ENCODE results near the gene FLNB. TPM values are rescaled to one million over a fixed set of nuclear protein-coding genes. Genes with fewer than 3 reads are reported as not detected.

FLNB gene
- total RNA-seq, 1 experiment from 2014 or later, result 315 TPM

DNA sequence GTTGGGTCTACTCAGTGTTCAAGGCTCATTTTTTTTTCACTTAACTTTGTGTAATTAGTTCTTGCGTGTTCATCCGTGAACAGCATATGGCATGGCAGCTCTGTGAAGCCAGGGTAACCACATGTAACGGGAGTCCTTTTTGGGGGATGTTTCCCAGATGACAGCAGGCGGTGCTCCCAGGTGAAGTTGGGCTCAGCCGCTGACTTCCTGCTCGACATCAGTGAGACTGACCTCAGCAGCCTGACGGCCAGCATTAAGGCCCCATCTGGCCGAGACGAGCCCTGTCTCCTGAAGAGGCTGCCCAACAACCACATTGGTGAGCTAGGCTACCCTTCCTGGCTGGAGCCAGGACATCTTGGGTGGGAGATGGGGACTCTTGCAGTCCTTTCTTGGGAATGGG lies 139.8 kb downstream of the FLNB start:
- H3K4me3 Mint-ChIP-seq (ENCODE audit: unreplicated experiment), result no peak overlapping the region
- Histone ChIP-seq H3K4me1 (peaks cover 18% of the 10 kb centered on the region), H3K9me3 (no peaks in the 10 kb centered on the region), H3K36me3 (ENCODE audit: control insufficient read depth, insufficient read depth, low read length) (peaks cover 13% of the 10 kb centered on the region), H3K27me3 (replicated peaks; ENCODE audit: control insufficient read depth, insufficient read depth, low read length) (no peaks in the 10 kb centered on the region), H3K4me3 (ENCODE audit: low read depth, low read length) (no peak overlapping the region)
- ChIA-PET CTCF (no interaction called here), POLR2A (interaction anchor here (0.5 kb wide), 1 partner anchor 223 kb away, joined by 3 read pairs; no protein-coding TSS in a partner anchor)
- H3K4me1 Mint-ChIP-seq (ENCODE audit: low read depth, unreplicated experiment), result peaks cover 9% of the 10 kb centered on the region
- H3K36me3 Mint-ChIP-seq (ENCODE audit: insufficient read depth, unreplicated experiment), result peaks cover 100% of the 10 kb centered on the region
- no peaks in the 10 kb centered on the region for H3K27me3 Mint-ChIP-seq (ENCODE audit: insufficient read depth, unreplicated experiment)
- DNase-seq, result no peak
- TF ChIP-seq, protein P1, sequence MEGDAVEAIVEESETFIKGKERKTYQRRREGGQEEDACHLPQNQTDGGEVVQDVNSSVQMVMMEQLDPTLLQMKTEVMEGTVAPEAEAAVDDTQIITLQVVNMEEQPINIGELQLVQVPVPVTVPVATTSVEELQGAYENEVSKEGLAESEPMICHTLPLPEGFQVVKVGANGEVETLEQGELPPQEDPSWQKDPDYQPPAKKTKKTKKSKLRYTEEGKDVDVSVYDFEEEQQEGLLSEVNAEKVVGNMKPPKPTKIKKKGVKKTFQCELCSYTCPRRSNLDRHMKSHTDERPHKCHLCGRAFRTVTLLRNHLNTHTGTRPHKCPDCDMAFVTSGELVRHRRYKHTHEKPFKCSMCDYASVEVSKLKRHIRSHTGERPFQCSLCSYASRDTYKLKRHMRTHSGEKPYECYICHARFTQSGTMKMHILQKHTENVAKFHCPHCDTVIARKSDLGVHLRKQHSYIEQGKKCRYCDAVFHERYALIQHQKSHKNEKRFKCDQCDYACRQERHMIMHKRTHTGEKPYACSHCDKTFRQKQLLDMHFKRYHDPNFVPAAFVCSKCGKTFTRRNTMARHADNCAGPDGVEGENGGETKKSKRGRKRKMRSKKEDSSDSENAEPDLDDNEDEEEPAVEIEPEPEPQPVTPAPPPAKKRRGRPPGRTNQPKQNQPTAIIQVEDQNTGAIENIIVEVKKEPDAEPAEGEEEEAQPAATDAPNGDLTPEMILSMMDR (IDR thresholded peaks at IDR 0.05; ENCODE audit: insufficient read depth in 1 of 2, low read depth in 1 of 2, low read length in 1 of 2, severe bottlenecking in 1 of 2, unreplicated experiment in 1 of 2), result no peak
- intact Hi-C loops (cut with micrococcal nuclease; ENCODE audit: unreplicated experiment), result no loop called here
- no peak overlapping the region for H3K27ac Mint-ChIP-seq (ENCODE audit: unreplicated experiment)
- BruUV-seq (replicated peaks), result no TSS peak
- no peaks in the 10 kb centered on the region for H3K9me3 Mint-ChIP-seq (ENCODE audit: unreplicated experiment)

DNA sequence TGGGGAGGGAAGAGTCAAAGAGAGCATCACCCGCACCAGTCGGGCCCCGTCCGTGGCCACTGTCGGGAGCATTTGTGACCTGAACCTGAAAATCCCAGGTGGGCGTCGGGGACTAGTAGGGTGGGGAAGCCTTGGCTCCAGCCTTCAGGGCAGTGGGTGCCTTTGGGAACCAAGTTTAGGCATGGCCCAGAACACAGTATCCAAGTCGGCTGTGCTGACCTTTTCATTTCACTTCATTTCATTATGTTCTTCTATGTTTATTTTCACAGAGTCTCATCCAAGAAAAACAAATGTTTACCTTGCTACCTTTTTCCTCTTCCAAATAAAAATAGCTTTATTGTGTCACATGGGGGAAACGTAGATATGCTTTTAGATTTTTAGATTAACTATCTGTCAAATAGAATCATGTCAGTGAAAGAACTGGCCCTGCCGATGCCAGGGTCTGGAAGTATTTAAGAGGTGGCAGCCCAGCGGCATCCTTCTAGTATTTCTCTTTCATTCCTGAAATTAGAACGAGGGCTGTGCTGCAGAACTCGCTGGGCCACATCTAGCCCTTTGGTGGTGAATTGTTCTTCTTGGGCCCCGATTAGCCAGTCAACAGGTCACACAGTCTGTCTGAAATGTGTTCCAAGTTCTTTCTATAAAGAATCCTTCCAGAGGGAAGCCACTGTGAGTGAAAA lies 142.0 kb downstream of the FLNB start:
- ChIA-PET CTCF (no interaction called here), POLR2A (no interaction called here)
- Histone ChIP-seq H3K4me1 (no peaks in the 10 kb centered on the region), H3K27me3 (replicated peaks; ENCODE audit: control insufficient read depth, insufficient read depth, low read length) (no peaks in the 10 kb centered on the region), H3K36me3 (ENCODE audit: control insufficient read depth, insufficient read depth, low read length) (peaks cover 13% of the 10 kb centered on the region), H3K9me3 (no peaks in the 10 kb centered on the region), H3K4me3 (ENCODE audit: low read depth, low read length) (no peak overlapping the region)
- peaks cover 7% of the 10 kb centered on the region for H3K4me1 Mint-ChIP-seq (ENCODE audit: low read depth, unreplicated experiment)
- no peaks in the 10 kb centered on the region for H3K9me3 Mint-ChIP-seq (ENCODE audit: unreplicated experiment)
- no TSS peak for BruUV-seq (replicated peaks)
- no peak overlapping the region for H3K4me3 Mint-ChIP-seq (ENCODE audit: unreplicated experiment)
- TF ChIP-seq, protein P1 (IDR thresholded peaks at IDR 0.05; ENCODE audit: insufficient read depth in 1 of 2, low read depth in 1 of 2, low read length in 1 of 2, severe bottlenecking in 1 of 2, unreplicated experiment in 1 of 2), result no peak
- DNase-seq, result no peak
- H3K27ac Mint-ChIP-seq (ENCODE audit: unreplicated experiment), result no peak overlapping the region
- intact Hi-C loops (cut with micrococcal nuclease; ENCODE audit: unreplicated experiment), result no loop called here
- peaks cover 100% of the 10 kb centered on the region for H3K36me3 Mint-ChIP-seq (ENCODE audit: insufficient read depth, unreplicated experiment)
- H3K27me3 Mint-ChIP-seq (ENCODE audit: insufficient read depth, unreplicated experiment), result no peaks in the 10 kb centered on the region

DNA sequence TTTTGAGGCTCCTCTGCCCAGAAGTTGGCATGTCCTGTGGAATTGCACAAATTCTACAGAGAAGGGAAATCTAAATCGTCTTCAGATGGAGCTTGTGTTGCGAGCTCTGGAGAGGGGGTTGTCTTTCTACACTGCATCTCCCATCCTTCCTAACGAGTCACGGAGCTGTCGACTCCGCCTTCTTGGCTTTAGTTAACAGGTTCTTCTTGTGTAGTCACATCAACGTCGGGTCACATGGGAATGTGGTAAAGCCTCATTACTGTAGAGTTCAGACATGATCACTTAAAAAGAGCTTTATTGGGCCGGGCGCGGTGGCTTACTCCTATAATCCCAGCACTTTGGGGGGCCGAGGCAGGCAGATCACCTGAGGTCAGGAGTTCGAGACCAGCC lies 142.6 kb downstream of the FLNB start:
- peaks cover 100% of the 10 kb centered on the region for H3K36me3 Mint-ChIP-seq (ENCODE audit: insufficient read depth, unreplicated experiment)
- no peak for DNase-seq
- CTCF ChIA-PET, result no interaction called here
- H3K27ac Mint-ChIP-seq (ENCODE audit: unreplicated experiment), result no peak overlapping the region
- no peaks in the 10 kb centered on the region for H3K9me3 ChIP-seq
- no peaks in the 10 kb centered on the region for H3K27me3 Mint-ChIP-seq (ENCODE audit: insufficient read depth, unreplicated experiment)
- H3K4me3 Mint-ChIP-seq (ENCODE audit: unreplicated experiment), result no peak overlapping the region
- no peak overlapping the region for H3K4me3 ChIP-seq (ENCODE audit: low read depth, low read length)
- peaks cover 7% of the 10 kb centered on the region for H3K4me1 Mint-ChIP-seq (ENCODE audit: low read depth, unreplicated experiment)
- intact Hi-C loops (cut with micrococcal nuclease; ENCODE audit: unreplicated experiment), result no loop called here
- no peaks in the 10 kb centered on the region for H3K4me1 ChIP-seq
- peaks cover 10% of the 10 kb centered on the region for H3K36me3 ChIP-seq (ENCODE audit: control insufficient read depth, insufficient read depth, low read length)
- H3K27me3 ChIP-seq (replicated peaks; ENCODE audit: control insufficient read depth, insufficient read depth, low read length), result no peaks in the 10 kb centered on the region
- POLR2A ChIA-PET, result no interaction called here
- H3K9me3 Mint-ChIP-seq (ENCODE audit: unreplicated experiment), result no peaks in the 10 kb centered on the region
- no TSS peak for BruUV-seq (replicated peaks)
- TF ChIP-seq, protein P1 (IDR thresholded peaks at IDR 0.05; ENCODE audit: insufficient read depth in 1 of 2, low read depth in 1 of 2, low read length in 1 of 2, severe bottlenecking in 1 of 2, unreplicated experiment in 1 of 2), result no peak

Measured in Caco-2 (cell line).